Stomach smooth muscle (tissue), 2 donors: ENCODE measurements around the gene MRAS.
A peak's percentile ranks its signal among the peaks of the same experiment; 100 is the strongest.

Experiments used
- H3K27ac ChIP-seq: one replicate; pipeline ENCODE4 v1.7.0; 2013; ENCODE audit warnings: mild to moderate bottlenecking, low read length, inconsistent platforms
- H3K27me3 ChIP-seq, 2 donors: one replicate each; pipeline ENCODE4 v1.7.0; 2013; ENCODE audit warnings: low read length in 2 of 2; ENCODE audit not compliant: insufficient read depth in 2 of 2, control insufficient read depth in 1 of 2
- H3K36me3 ChIP-seq, 2 donors: one replicate each; pipeline ENCODE4 v1.7.0; 2013; ENCODE audit warnings: low read length in 2 of 2; ENCODE audit not compliant: control insufficient read depth in 2 of 2, insufficient read depth in 2 of 2
- H3K4me1 ChIP-seq: one replicate; pipeline ENCODE4 v1.7.0; 2013; ENCODE audit warnings: low read length; ENCODE audit not compliant: control insufficient read depth, insufficient read depth
- H3K4me3 ChIP-seq, 2 donors: one replicate each; pipeline ENCODE4 v1.7.0; 2013; ENCODE audit warnings: low read length in 2 of 2
- H3K9ac ChIP-seq, 2 donors: one replicate each; pipeline ENCODE4 v1.7.0; 2013; ENCODE audit warnings: low read length in 2 of 2, mild to moderate bottlenecking in 1 of 2
- H3K9me3 ChIP-seq, 2 donors: one replicate each; pipeline ENCODE4 v1.7.0; 2013; ENCODE audit warnings: low read length in 2 of 2; ENCODE audit not compliant: control insufficient read depth in 2 of 2
- donor health status: healthy.
- donor health status: Pancreatic carcinoma.

MRAS gene

DNA sequence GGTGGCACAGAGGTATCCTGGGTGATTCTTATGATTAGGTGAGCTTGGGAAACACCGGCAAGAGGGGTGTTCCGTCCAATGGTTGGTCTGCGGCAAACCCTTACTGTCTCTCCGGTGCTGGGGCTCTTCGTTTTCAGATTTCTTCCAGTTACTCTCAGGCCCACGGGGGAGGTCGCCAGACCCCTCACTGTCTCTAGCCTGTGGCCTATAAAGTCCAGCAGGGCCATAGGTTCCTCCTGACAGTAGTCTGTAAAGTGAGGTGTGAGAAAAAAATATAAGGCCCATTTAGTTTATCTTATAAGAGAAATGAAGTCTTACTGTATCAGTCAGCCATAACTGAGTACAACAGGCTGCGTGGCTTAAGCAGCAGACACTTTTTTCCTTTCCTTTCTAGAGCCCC, 87.5 kb downstream of the MRAS start:
- Histone ChIP-seq H3K27me3 (peaks cover 0 to 4% of the 10 kb centered on the region in 2 donors), H3K4me1 (peaks cover 31% of the 10 kb centered on the region), H3K36me3 (no peaks in the 10 kb centered on the region), H3K4me3 (peak overlapping the region; percentile 75 to 80), H3K9me3 (no peaks in the 10 kb centered on the region), H3K27ac (peak overlapping the region; percentile 37), H3K9ac (peak overlapping the region in 1 of 2 donors; percentile 21)

DNA sequence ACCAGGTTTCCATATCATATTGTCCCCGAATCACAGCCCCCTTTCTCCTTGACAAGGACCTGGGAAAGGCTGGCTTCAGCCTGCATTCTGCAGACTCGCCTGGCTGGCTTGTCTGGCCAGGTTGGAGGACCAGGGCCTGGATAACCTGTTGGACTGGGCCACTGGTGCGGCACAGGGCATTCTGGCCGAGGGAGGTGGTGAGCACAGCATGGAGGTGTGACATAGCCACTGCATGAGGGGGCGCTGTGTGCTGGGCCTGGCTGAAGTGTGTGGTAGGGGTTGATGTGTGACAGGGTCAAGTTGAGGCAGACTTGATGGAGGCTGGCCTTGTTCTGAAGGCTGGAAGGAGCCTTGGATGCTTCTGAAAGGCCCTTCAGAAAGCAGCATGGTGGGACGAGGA, 88.9 kb downstream of the MRAS start:
- Histone ChIP-seq H3K9me3 (no peaks in the 10 kb centered on the region), H3K27me3 (peaks cover 0 to 4% of the 10 kb centered on the region in 2 donors), H3K4me1 (peaks cover 39% of the 10 kb centered on the region), H3K9ac (no peak overlapping the region), H3K4me3 (no peak overlapping the region), H3K27ac (no peak overlapping the region), H3K36me3 (no peaks in the 10 kb centered on the region)

DNA sequence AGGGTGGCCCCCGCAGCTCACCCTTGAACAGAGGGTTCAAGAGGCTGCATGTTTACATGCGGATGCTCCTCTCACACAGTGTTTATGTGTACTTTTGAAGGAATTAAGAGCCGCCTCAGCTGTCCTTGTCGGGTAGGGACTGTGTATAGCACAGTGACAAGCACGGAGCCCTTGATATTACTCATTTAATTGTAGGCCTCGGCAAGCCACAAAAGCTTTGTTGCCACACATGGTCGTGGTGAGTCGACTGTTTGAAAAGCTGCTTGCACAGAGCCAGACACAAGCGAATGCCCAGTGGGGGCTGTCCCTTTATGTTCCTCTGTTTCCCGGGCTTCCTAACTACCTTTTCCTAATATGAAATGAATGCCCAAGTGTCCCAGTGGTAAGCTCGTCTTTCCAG, 90.5 kb downstream of the MRAS start:
- Histone ChIP-seq H3K9ac (no peak overlapping the region), H3K36me3 (no peaks in the 10 kb centered on the region), H3K4me1 (peaks cover 49% of the 10 kb centered on the region), H3K4me3 (no peak overlapping the region), H3K27ac (no peak overlapping the region), H3K27me3 (no peaks in the 10 kb centered on the region), H3K9me3 (no peaks in the 10 kb centered on the region)

DNA sequence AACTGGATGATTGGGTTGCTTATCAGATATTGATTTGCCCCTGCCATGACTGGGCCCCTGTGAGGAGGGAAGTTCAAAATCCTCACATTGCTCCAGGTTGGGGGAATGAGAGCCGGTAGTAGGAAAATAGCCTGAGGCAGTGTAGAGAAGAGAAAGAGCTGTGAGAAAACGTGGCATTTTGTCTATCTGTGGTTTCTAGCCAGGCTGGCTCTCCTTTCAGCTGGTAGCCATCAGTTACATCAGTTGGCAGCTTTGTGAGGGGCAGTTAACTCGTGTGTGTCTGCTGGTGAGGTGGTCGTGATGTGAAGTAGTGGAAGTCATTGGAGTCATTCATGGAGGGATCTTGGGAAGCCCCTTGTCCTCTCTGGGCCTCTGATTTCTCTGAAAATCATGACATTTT, 91.3 kb downstream of the MRAS start:
- H3K9ac ChIP-seq: no peak overlapping the region
- no peaks in the 10 kb centered on the region for H3K36me3 ChIP-seq
- H3K27ac ChIP-seq: peak overlapping the region; percentile 18
- peaks cover 47% of the 10 kb centered on the region for H3K4me1 ChIP-seq
- no peaks in the 10 kb centered on the region for H3K9me3 ChIP-seq
- H3K27me3 ChIP-seq: no peaks in the 10 kb centered on the region
- H3K4me3 ChIP-seq: no peak overlapping the region

DNA sequence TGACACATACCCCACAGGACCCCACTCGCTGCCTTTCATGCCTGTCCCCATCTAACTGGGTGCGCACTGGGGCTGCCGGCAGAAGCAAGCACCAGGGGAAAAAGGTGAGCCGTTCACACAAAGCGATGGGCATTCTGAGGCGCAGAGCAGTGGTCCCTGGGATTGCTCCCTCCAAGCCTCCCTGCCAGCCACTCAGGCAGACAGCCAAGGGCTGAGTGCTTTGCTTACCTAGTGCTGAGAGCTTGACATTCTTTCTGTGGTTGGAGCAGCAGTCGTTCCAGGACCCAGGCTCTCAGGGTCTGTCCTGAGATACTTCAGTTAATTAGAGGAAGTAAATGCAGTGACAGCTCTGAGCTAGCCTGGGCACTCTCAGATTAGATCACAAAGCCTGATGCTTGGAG, 91.7 kb downstream of the MRAS start:
- Histone ChIP-seq H3K9me3 (no peaks in the 10 kb centered on the region), H3K9ac (no peak overlapping the region), H3K4me3 (no peak overlapping the region), H3K27me3 (no peaks in the 10 kb centered on the region), H3K36me3 (no peaks in the 10 kb centered on the region), H3K27ac (peak overlapping the region; percentile 37), H3K4me1 (peaks cover 42% of the 10 kb centered on the region)

GRCh38 chr3:138440596-138440995, 92.2 kb downstream of the MRAS start:
- H3K9me3 ChIP-seq: no peaks in the 10 kb centered on the region
- peak overlapping the region in 1 of 2 donors; percentile 29 for H3K4me3 ChIP-seq
- no peaks in the 10 kb centered on the region for H3K27me3 ChIP-seq
- peaks cover 39% of the 10 kb centered on the region for H3K4me1 ChIP-seq
- no peaks in the 10 kb centered on the region for H3K36me3 ChIP-seq
- H3K9ac ChIP-seq: no peak overlapping the region
- peak overlapping the region; percentile 37 for H3K27ac ChIP-seq

GRCh38 chr3:138441256-138441655, 92.9 kb downstream of the MRAS start:
- H3K4me3 ChIP-seq: no peak overlapping the region
- peaks cover 37% of the 10 kb centered on the region for H3K4me1 ChIP-seq
- no peaks in the 10 kb centered on the region for H3K27me3 ChIP-seq
- no peaks in the 10 kb centered on the region for H3K36me3 ChIP-seq
- no peaks in the 10 kb centered on the region for H3K9me3 ChIP-seq
- H3K9ac ChIP-seq: no peak overlapping the region
- H3K27ac ChIP-seq: peak overlapping the region; percentile 37

DNA sequence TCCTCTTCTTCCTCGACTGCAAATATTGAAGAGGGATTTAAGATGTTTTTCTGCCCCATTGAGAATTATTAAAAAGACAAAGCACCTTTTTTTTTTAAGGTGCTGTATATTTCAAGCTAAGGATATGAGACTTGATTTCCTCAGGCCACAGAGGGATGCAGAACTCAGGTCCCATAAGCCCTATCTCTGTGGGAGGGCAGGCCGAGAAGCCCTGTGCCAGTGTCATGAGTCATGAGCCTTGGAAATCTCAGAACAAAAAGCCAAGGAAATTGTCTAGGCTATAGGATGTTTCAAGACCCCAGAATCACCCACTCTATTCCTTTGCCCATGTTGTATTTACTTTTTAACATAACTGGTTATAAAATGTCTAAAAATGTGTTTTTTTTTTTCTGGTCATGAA, 93.4 kb downstream of the MRAS start:
- H3K27ac ChIP-seq: no peak overlapping the region
- H3K27me3 ChIP-seq: no peaks in the 10 kb centered on the region
- no peaks in the 10 kb centered on the region for H3K9me3 ChIP-seq
- H3K4me1 ChIP-seq: peaks cover 37% of the 10 kb centered on the region
- no peak overlapping the region for H3K4me3 ChIP-seq
- H3K36me3 ChIP-seq: no peaks in the 10 kb centered on the region
- H3K9ac ChIP-seq: no peak overlapping the region

DNA sequence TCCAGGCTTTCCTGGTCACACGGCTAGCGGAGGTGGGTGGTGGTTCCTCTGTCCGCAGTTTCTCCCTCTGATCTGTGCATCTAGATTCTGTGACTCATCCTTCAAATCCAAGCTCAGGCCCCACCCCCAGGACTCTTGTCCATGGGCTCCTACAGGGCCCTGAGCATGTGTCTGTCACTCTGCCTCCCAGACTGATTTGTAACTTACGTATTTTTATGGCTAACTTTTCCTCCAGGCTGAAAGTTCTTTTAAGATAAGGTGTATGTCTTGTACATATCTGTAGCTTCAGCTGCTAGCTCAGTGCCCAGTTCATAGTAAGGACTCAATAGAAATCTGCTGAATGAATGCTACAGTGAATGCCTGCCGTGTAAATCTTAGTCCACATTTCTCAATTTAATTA, 94.1 kb downstream of the MRAS start:
- Histone ChIP-seq H3K4me1 (peaks cover 37% of the 10 kb centered on the region), H3K4me3 (no peak overlapping the region), H3K27me3 (no peaks in the 10 kb centered on the region), H3K27ac (no peak overlapping the region), H3K9ac (no peak overlapping the region), H3K9me3 (no peaks in the 10 kb centered on the region), H3K36me3 (no peaks in the 10 kb centered on the region)

DNA sequence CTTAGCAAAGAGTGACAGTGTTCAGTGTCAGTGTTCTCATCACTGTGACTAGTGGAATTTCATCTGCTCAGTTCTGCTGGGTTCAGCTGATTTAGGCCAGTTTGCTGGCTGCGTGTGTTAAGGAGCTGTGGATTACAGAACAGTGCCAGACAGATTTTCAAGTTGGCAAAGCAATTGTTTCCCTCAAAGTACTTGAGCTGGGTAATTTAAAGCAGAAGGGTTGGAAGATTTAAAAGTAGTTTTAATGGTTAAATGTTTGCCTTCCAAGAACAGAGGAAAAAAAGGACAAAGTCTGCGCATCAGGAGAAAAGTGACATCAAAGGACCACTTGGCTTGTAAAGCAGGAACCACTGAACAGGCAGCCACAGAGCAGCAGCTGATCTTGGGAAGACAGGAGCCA, 94.7 kb downstream of the MRAS start:
- Histone ChIP-seq H3K27me3 (no peaks in the 10 kb centered on the region), H3K4me1 (peaks cover 37% of the 10 kb centered on the region), H3K36me3 (no peaks in the 10 kb centered on the region), H3K4me3 (no peak overlapping the region), H3K9ac (no peak overlapping the region), H3K9me3 (no peaks in the 10 kb centered on the region), H3K27ac (no peak overlapping the region)

GRCh38 chr3:138443521-138444503, 95.4 kb downstream of the MRAS start:
- Histone ChIP-seq H3K4me1 (peaks cover 37% of the 10 kb centered on the region), H3K27ac (no peak overlapping the region), H3K4me3 (no peak overlapping the region), H3K9ac (no peak overlapping the region), H3K9me3 (no peaks in the 10 kb centered on the region), H3K36me3 (no peaks in the 10 kb centered on the region), H3K27me3 (no peaks in the 10 kb centered on the region)
